DMS53 treated with DMSO at 0.1 percent for 48 hours (cell line): ENCODE data around the gene MAF.

Source experiments
- DNase-seq: peaks from one replicate; lab custom pipeline; 2025; ENCODE audit not compliant: unreplicated experiment; lab: John Stamatoyannopoulos, UW

MAF gene

GRCh38 chr16:79547085-79547484 is 53.5 kb downstream of the MAF start:
- DNase-seq: no peak
